Measurements from ENCODE around the gene ZNF516.

GRCh38 chr18:76426737-76427305 lies 68.2 kb downstream of the ZNF516 start:
- no peak for TF ChIP-seq MAX (IDR thresholded peaks at IDR 0.05)
- no peak for TF ChIP-seq YY1 (IDR thresholded peaks at IDR 0.05; ENCODE audit: low read depth)
